ENCODE measurements around the gene NXF1. TPM values are rescaled to one million over a fixed set of nuclear protein-coding genes. Genes with fewer than 3 reads are reported as not detected.

Gene NXF1
- total and polyA plus RNA-seq, 2 of the 13 experiments (the other 11 are each of a cell fraction or from before 2014, with no cell fraction given) = 30.4 to 30.9 TPM

DNA sequence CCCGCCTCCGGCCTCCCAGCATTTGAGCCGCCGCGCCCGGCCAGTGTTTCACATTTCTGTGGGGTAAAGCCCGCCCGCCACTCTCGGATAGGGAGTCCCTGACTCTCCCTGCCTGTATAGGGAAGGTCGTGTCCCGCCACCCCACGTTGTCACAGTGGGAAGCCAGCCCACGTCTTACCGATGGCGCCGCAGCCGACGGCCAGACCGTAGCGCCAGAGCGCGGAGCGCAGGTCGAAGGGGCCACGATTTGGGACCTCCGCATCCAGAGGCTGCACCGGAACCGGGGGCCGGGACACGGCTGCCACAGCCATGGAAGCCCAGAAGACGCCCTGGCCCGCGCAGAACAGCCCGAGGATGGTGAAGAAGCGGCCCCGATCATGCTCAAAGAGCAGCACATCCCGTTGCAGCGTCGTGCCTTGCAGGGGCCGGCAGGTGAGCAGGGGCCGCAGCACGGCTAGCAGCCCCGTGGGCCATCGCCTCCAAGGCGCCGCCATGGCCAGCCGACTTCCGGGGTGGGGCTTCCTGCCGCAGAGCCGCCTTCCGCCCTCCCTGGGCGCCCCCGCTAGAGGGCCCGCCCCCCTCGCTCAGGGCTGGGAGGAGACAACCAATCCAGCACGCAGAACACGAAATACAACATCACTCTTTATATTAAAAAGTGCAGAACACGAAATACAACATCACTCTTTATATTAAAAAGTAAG is 13.6 kb downstream of the NXF1 start, which contains the start of gene TMEM223 (continued):
- TF ChIP-seq, protein P1, sequence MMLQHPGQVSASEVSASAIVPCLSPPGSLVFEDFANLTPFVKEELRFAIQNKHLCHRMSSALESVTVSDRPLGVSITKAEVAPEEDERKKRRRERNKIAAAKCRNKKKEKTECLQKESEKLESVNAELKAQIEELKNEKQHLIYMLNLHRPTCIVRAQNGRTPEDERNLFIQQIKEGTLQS (CRISPR knock-in tag; IDR thresholded peaks at IDR 0.05) = peak; percentile 41; the same call in 1 of the 2 replicates
- TF ChIP-seq PHF5A (CRISPR knock-in tag; IDR thresholded peaks at IDR 0.05; ENCODE audit: low read depth, unreplicated experiment) (no peak), NFYC (CRISPR knock-in tag; IDR thresholded peaks at IDR 0.05) (0 out of 2 replicates have a peak, but pooled peaks have one; percentile 14), POLR2A (IDR thresholded peaks at IDR 0.05; ENCODE audit: insufficient read depth in 1 of 2, low read depth in 2 of 2, low read length in 2 of 2) (peak; percentile 85 to 96), NCOA2 (CRISPR knock-in tag; IDR thresholded peaks at IDR 0.05) (no peak), GABPB1 (CRISPR knock-in tag; IDR thresholded peaks at IDR 0.05) (peak; percentile 98), PCBP1 (IDR thresholded peaks at IDR 0.05; ENCODE audit: borderline replicate concordance, low read depth, low read length) (no peak), NPAS2 (CRISPR knock-in tag; IDR thresholded peaks at IDR 0.05; ENCODE audit: borderline replicate concordance) (no peak), CBX5 (CRISPR knock-in tag; IDR thresholded peaks at IDR 0.05; ENCODE audit: borderline replicate concordance) (no peak), ERF (CRISPR knock-in tag; IDR thresholded peaks at IDR 0.05) (peak; percentile 48; the same call in 1 of the 2 replicates), KLF13 (CRISPR knock-in tag; IDR thresholded peaks at IDR 0.05) (no peak; the same call in 1 of the 2 replicates), RFXANK (CRISPR knock-in tag; IDR thresholded peaks at IDR 0.05) (no peak)
- TF ChIP-seq, protein P2, sequence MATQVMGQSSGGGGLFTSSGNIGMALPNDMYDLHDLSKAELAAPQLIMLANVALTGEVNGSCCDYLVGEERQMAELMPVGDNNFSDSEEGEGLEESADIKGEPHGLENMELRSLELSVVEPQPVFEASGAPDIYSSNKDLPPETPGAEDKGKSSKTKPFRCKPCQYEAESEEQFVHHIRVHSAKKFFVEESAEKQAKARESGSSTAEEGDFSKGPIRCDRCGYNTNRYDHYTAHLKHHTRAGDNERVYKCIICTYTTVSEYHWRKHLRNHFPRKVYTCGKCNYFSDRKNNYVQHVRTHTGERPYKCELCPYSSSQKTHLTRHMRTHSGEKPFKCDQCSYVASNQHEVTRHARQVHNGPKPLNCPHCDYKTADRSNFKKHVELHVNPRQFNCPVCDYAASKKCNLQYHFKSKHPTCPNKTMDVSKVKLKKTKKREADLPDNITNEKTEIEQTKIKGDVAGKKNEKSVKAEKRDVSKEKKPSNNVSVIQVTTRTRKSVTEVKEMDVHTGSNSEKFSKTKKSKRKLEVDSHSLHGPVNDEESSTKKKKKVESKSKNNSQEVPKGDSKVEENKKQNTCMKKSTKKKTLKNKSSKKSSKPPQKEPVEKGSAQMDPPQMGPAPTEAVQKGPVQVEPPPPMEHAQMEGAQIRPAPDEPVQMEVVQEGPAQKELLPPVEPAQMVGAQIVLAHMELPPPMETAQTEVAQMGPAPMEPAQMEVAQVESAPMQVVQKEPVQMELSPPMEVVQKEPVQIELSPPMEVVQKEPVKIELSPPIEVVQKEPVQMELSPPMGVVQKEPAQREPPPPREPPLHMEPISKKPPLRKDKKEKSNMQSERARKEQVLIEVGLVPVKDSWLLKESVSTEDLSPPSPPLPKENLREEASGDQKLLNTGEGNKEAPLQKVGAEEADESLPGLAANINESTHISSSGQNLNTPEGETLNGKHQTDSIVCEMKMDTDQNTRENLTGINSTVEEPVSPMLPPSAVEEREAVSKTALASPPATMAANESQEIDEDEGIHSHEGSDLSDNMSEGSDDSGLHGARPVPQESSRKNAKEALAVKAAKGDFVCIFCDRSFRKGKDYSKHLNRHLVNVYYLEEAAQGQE (IDR thresholded peaks at IDR 0.05; ENCODE audit: borderline replicate concordance in 1 of 2, low read depth in 1 of 2, low read length in 2 of 2) = 0 out of 4 replicates have a peak, but pooled peaks of 1 of the 2 experiments have one; percentile 40
- TF ChIP-seq, protein P3, sequence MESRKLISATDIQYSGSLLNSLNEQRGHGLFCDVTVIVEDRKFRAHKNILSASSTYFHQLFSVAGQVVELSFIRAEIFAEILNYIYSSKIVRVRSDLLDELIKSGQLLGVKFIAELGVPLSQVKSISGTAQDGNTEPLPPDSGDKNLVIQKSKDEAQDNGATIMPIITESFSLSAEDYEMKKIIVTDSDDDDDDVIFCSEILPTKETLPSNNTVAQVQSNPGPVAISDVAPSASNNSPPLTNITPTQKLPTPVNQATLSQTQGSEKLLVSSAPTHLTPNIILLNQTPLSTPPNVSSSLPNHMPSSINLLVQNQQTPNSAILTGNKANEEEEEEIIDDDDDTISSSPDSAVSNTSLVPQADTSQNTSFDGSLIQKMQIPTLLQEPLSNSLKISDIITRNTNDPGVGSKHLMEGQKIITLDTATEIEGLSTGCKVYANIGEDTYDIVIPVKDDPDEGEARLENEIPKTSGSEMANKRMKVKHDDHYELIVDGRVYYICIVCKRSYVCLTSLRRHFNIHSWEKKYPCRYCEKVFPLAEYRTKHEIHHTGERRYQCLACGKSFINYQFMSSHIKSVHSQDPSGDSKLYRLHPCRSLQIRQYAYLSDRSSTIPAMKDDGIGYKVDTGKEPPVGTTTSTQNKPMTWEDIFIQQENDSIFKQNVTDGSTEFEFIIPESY (CRISPR knock-in tag; IDR thresholded peaks at IDR 0.05) = no peak
- TF ChIP-seq, protein P4, sequence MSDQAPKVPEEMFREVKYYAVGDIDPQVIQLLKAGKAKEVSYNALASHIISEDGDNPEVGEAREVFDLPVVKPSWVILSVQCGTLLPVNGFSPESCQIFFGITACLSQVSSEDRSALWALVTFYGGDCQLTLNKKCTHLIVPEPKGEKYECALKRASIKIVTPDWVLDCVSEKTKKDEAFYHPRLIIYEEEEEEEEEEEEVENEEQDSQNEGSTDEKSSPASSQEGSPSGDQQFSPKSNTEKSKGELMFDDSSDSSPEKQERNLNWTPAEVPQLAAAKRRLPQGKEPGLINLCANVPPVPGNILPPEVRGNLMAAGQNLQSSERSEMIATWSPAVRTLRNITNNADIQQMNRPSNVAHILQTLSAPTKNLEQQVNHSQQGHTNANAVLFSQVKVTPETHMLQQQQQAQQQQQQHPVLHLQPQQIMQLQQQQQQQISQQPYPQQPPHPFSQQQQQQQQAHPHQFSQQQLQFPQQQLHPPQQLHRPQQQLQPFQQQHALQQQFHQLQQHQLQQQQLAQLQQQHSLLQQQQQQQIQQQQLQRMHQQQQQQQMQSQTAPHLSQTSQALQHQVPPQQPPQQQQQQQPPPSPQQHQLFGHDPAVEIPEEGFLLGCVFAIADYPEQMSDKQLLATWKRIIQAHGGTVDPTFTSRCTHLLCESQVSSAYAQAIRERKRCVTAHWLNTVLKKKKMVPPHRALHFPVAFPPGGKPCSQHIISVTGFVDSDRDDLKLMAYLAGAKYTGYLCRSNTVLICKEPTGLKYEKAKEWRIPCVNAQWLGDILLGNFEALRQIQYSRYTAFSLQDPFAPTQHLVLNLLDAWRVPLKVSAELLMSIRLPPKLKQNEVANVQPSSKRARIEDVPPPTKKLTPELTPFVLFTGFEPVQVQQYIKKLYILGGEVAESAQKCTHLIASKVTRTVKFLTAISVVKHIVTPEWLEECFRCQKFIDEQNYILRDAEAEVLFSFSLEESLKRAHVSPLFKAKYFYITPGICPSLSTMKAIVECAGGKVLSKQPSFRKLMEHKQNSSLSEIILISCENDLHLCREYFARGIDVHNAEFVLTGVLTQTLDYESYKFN (CRISPR knock-in tag; conservative IDR thresholded peaks at IDR 0.05) = no peak
- TF ChIP-seq, protein P5, sequence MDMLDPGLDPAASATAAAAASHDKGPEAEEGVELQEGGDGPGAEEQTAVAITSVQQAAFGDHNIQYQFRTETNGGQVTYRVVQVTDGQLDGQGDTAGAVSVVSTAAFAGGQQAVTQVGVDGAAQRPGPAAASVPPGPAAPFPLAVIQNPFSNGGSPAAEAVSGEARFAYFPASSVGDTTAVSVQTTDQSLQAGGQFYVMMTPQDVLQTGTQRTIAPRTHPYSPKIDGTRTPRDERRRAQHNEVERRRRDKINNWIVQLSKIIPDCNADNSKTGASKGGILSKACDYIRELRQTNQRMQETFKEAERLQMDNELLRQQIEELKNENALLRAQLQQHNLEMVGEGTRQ (IDR thresholded peaks at IDR 0.05; ENCODE audit: low read depth, low read length) = no peak
- TF ChIP-seq, protein P5 (CRISPR knock-in tag; IDR thresholded peaks at IDR 0.05; ENCODE audit: borderline replicate concordance) = no peak
